ENCODE measurements around the gene MTIF3. TPM values are rescaled to one million over a fixed set of nuclear protein-coding genes. Genes with fewer than 3 reads are reported as not detected.

MTIF3 gene
- polyA plus RNA-seq, 1 donor from 2014 or later = 66.5 TPM

DNA sequence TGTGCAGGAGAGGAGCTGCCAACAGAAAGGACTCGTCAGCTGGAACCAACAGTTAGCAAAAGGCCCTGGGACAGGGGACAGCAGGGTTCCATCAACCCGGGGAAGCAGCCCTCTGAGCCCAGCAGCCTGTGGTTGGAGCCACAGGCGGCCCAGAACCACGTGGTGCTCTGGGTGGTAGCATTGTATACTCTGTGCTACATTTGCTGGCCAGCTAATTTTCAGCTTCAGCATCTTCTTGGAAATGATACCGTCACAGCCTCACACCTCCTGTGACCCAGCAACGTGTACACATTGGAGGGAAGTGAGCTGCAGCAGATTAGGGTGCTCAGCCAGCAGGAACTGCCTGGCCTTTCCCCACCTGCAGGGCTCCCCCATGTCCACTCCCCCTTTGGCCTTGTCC is 13.1 kb upstream of the MTIF3 start:
- no peak overlapping the region for H3K27ac ChIP-seq (ENCODE audit: low read length)
- no peaks in the 10 kb centered on the region for H3K27me3 ChIP-seq (ENCODE audit: insufficient read depth, low read depth, low read length)
- no peak for TF ChIP-seq TAF1 (IDR thresholded peaks at IDR 0.05; ENCODE audit: low read depth)
- TF ChIP-seq MXI1 (conservative IDR thresholded peaks at IDR 0.05; ENCODE audit: poor library complexity, severe bottlenecking) = no peak
- no peak for TF ChIP-seq EZH2 (IDR thresholded peaks at IDR 0.05; ENCODE audit: borderline replicate concordance, insufficient read depth, low read length, poor library complexity, severe bottlenecking)
- TF ChIP-seq RAD21 (conservative IDR thresholded peaks at IDR 0.05) = no peak
- no peak for TF ChIP-seq SMC3 (conservative IDR thresholded peaks at IDR 0.05; ENCODE audit: poor library complexity)
- TF ChIP-seq CTCF (IDR thresholded peaks at IDR 0.05; ENCODE audit: poor library complexity, severe bottlenecking) = no peak
- TF ChIP-seq EP300 (conservative IDR thresholded peaks at IDR 0.05; ENCODE audit: poor library complexity, severe bottlenecking) = no peak
- TF ChIP-seq POLR2AphosphoS5 (IDR thresholded peaks at IDR 0.05) = no peak
- TF ChIP-seq REST (IDR thresholded peaks at IDR 0.05; ENCODE audit: borderline replicate concordance) = no peak
- no peak overlapping the region for H3K4me2 ChIP-seq (ENCODE audit: low read length)
- H4K20me1 ChIP-seq (ENCODE audit: insufficient read depth) = no peaks in the 10 kb centered on the region
- no peaks in the 10 kb centered on the region for H3K9me2 ChIP-seq (ENCODE audit: insufficient read depth, low read length)
- H3K9me3 ChIP-seq (ENCODE audit: low read length) = no peaks in the 10 kb centered on the region
- H2AFZ ChIP-seq (ENCODE audit: low read depth, low read length) = no peak overlapping the region
- H3K9ac ChIP-seq (ENCODE audit: low read length) = no peak overlapping the region
- no peaks in the 10 kb centered on the region for H3F3A ChIP-seq (ENCODE audit: insufficient read depth, low read length, poor library complexity, severe bottlenecking)
- H3K36me3 ChIP-seq (ENCODE audit: insufficient read depth, low read length) = no peaks in the 10 kb centered on the region
- no peaks in the 10 kb centered on the region for H3K79me2 ChIP-seq (replicated peaks; ENCODE audit: insufficient read depth, low read length)
- H3K4me3 ChIP-seq (ENCODE audit: low read length) = no peak overlapping the region

DNA sequence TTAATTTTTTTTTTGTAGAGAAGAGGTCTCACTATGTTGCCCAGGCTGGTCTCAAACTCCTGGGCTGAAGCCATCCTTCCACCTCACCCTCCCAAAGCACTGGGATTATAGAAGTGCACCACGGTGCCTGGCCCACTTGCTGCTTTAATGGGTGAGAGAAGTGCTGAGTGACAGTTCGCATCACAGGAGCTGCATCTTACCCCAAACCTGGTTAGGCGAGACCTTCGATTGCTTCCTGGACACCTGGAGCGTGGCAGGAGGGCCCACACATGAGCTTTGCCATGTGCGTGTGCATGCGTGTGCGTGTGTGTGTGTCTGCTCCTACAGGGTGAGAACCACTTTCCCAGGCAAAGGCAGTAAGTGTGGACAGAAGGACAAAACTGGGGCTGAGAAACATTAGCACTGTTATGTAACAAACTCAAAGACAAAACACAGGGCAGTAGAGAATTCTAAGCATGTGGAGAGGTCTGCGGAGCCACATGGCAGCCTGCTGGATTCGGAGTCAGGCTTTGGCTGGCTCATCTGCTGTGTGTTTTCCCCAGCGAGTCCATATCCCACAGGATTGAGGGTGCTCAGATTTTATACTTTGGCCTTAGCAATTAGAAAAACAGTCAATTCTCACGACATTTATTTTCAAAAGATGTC is 11.7 kb upstream of the MTIF3 start:
- no peaks in the 10 kb centered on the region for H3K27me3 ChIP-seq (ENCODE audit: insufficient read depth, low read depth, low read length)
- H2AFZ ChIP-seq (ENCODE audit: low read depth, low read length) = no peak overlapping the region
- no peak overlapping the region for H3K4me2 ChIP-seq (ENCODE audit: low read length)
- no peak overlapping the region for H3K9ac ChIP-seq (ENCODE audit: low read length)
- H3K36me3 ChIP-seq (ENCODE audit: insufficient read depth, low read length) = no peaks in the 10 kb centered on the region
- TF ChIP-seq POLR2AphosphoS5 (IDR thresholded peaks at IDR 0.05) (no peak), TAF1 (IDR thresholded peaks at IDR 0.05; ENCODE audit: low read depth) (no peak)
- no peaks in the 10 kb centered on the region for H3K9me3 ChIP-seq (ENCODE audit: low read length)
- no peak overlapping the region for H3K27ac ChIP-seq (ENCODE audit: low read length)
- no peak overlapping the region for H3K4me3 ChIP-seq (ENCODE audit: low read length)
- no peaks in the 10 kb centered on the region for H3K79me2 ChIP-seq (replicated peaks; ENCODE audit: insufficient read depth, low read length)
- no peaks in the 10 kb centered on the region for H3F3A ChIP-seq (ENCODE audit: insufficient read depth, low read length, poor library complexity, severe bottlenecking)
- H3K9me2 ChIP-seq (ENCODE audit: insufficient read depth, low read length) = no peaks in the 10 kb centered on the region
- no peaks in the 10 kb centered on the region for H4K20me1 ChIP-seq (ENCODE audit: insufficient read depth)

All from neural cell (in vitro differentiated cells).